ENCODE measurements around the gene CMTM3. TPM values are rescaled to one million over a fixed set of nuclear protein-coding genes. Genes with fewer than 3 reads are reported as not detected.

Gene CMTM3
- polyA plus RNA-seq, 1 experiment: 33.5 TPM

DNA sequence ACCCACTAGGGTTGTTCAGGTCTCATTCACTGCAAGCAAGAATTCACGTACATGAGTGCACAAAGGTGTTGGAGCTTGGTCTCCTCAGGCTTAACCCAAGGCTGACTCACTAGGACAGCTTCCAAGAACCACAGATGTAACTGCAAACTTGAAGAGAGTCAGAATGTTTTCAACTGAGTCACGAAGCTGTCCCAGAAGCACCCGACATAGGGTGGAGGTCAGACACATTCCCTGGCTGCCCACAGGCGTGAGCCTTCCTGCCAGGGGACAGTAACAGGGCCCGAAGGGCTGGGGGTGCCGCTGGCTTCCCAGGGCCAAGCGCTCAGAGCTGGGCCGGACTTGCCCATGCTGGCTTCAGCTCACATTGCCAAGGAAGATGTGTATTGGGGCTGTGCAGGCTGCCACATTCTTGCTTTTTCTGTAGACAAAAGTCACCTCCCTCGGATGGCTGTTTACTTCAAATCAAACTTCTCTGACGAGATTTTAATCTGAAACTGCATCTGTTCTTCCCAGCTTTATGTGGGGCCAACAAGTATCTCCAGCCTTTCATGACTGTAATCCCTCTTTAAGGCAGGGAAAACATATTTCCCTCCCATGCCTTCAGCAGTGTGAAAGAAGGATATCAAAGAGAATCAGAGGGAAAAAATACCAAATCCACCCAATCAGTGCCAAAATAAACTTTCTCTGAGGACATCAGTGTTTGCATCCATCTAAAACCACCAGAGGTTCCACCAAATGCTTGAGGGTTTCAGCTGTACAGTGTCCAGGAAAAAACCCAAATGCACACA lies 14.3 kb downstream of the CMTM3 start:
- Histone ChIP-seq H3K27ac (ENCODE audit: low read depth, low read length) (peak overlapping the region; percentile 88), H3K27me3 (ENCODE audit: control insufficient read depth, insufficient read depth, low read length) (no peaks in the 10 kb centered on the region), H3K4me3 (ENCODE audit: low read depth, low read length) (no peak overlapping the region), H3K9me3 (ENCODE audit: control insufficient read depth, insufficient read depth, low read length) (no peaks in the 10 kb centered on the region)
- peak; percentile 81 for DNase-seq (ENCODE audit: low read depth, low spot score)
- TF ChIP-seq, protein P1, sequence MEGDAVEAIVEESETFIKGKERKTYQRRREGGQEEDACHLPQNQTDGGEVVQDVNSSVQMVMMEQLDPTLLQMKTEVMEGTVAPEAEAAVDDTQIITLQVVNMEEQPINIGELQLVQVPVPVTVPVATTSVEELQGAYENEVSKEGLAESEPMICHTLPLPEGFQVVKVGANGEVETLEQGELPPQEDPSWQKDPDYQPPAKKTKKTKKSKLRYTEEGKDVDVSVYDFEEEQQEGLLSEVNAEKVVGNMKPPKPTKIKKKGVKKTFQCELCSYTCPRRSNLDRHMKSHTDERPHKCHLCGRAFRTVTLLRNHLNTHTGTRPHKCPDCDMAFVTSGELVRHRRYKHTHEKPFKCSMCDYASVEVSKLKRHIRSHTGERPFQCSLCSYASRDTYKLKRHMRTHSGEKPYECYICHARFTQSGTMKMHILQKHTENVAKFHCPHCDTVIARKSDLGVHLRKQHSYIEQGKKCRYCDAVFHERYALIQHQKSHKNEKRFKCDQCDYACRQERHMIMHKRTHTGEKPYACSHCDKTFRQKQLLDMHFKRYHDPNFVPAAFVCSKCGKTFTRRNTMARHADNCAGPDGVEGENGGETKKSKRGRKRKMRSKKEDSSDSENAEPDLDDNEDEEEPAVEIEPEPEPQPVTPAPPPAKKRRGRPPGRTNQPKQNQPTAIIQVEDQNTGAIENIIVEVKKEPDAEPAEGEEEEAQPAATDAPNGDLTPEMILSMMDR (IDR thresholded peaks at IDR 0.05; ENCODE audit: low read depth, low read length): no peak
- POLR2A ChIA-PET: interaction anchor here (0.6 to 1.8 kb wide), 4 partner anchors 10 to 123 kb away, joined by 3 to 10 read pairs (median 4); no protein-coding TSS in a partner anchor
- CTCF ChIA-PET: interaction anchor here (0.8 to 5.1 kb wide), 4 partner anchors 10 to 212 kb away, joined by 3 to 47 read pairs (median 18); no protein-coding TSS in a partner anchor

DNA sequence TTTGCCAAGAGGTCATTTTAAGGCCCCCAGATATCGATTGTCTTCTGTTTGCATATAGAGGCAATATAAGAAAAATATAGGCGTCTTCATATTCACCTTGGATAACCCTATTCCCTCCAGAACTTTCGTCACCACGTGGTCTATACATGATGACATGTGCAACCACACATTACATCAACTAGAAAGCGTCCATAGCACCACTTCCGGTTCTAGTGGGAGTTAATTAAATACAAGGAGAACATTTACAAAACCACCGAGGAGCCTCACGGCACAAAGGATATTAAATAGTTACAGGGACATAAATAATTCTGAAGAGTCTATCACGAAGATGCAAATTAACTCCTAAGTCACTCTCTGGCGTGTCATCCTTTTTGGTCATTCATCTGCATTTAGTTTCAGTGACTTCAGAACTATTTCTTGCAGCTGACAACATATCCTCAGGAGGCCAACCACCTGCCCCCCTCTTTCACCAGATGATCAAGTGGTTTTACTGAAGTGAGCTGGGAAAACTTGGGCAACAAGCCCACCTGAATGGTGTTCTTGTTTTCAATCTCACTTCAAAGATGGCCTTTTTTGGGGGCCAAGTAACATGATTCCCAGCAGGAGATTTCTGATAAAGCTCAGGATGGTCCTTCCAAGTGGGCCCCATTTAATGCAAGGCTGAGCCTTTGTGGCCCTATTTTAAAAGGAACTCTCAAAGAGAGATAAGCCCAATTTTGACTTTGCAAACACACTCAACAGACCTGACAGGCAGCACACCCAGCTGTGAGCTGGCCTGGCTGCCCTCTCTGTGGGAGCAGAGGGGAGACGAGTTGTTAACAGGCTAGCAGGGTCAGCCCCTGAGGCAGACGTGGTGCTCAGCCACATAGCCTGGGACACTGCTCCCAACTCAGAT lies 15.3 kb downstream of the CMTM3 start:
- ChIA-PET POLR2A (no interaction called here), CTCF (interaction anchor here (4.5 to 5.1 kb wide), 2 partner anchors 11 to 31 kb away, joined by 33 to 47 read pairs; no protein-coding TSS in a partner anchor)
- no peak overlapping the region for H3K4me3 ChIP-seq (ENCODE audit: low read depth, low read length)
- TF ChIP-seq, protein P1 (IDR thresholded peaks at IDR 0.05; ENCODE audit: low read depth, low read length): no peak
- peak overlapping the region; percentile 88 for H3K27ac ChIP-seq (ENCODE audit: low read depth, low read length)
- no peak for DNase-seq (ENCODE audit: low read depth, low spot score)
- no peaks in the 10 kb centered on the region for H3K9me3 ChIP-seq (ENCODE audit: control insufficient read depth, insufficient read depth, low read length)
- H3K27me3 ChIP-seq (ENCODE audit: control insufficient read depth, insufficient read depth, low read length): no peaks in the 10 kb centered on the region

DNA sequence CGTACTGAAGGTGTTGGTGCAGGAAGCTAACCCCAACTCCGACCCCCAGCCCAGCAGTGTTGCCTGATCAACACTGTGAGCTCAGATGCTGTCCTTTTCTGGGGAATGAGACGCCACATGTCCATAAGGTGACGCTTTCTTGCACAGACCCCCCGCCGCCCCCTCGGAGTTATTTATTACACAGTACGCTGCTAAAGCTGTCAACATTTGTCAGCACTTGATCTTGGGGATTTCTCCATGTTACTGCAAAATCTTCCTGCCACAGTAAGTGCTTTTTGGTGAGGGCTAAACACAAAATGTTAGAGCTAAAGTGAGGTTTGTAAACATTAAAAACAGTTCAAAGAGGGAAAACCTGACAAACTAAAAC lies 15.9 kb downstream of the CMTM3 start:
- ChIA-PET CTCF (interaction anchor here (4.5 to 5.1 kb wide), 2 partner anchors 12 to 31 kb away, joined by 33 to 47 read pairs; no protein-coding TSS in a partner anchor), POLR2A (interaction anchor here (0.6 kb wide), 1 partner anchor 206 kb away, joined by 11 read pairs; no protein-coding TSS in a partner anchor)
- no peaks in the 10 kb centered on the region for H3K27me3 ChIP-seq (ENCODE audit: control insufficient read depth, insufficient read depth, low read length)
- no peak overlapping the region for H3K4me3 ChIP-seq (ENCODE audit: low read depth, low read length)
- no peak for DNase-seq (ENCODE audit: low read depth, low spot score)
- TF ChIP-seq, protein P1 (IDR thresholded peaks at IDR 0.05; ENCODE audit: low read depth, low read length): no peak
- no peak overlapping the region for H3K27ac ChIP-seq (ENCODE audit: low read depth, low read length)
- H3K9me3 ChIP-seq (ENCODE audit: control insufficient read depth, insufficient read depth, low read length): no peaks in the 10 kb centered on the region

DNA sequence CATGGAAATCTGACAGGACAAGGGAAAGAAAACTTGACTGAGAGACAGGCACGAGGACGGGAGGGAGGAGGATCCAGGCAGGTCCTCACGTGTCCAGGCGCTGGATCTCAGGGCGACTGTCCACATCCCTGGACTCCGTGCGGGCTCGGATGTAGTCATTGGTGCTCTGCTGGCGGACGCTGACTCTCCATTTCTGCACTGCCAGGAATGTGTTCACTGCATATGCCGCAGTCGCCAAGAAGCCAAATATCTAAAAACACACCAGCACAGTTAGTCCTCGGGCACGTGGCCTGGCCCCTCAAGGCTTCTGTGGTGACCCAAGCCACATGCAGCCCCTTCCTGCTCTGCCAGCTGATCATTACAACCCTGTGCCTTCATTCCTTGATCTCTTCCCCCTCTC lies 17.5 kb downstream of the CMTM3 start:
- Histone ChIP-seq H3K4me3 (ENCODE audit: low read depth, low read length) (no peak overlapping the region), H3K27ac (ENCODE audit: low read depth, low read length) (no peak overlapping the region), H3K27me3 (ENCODE audit: control insufficient read depth, insufficient read depth, low read length) (no peaks in the 10 kb centered on the region), H3K9me3 (ENCODE audit: control insufficient read depth, insufficient read depth, low read length) (no peaks in the 10 kb centered on the region)
- TF ChIP-seq, protein P1 (IDR thresholded peaks at IDR 0.05; ENCODE audit: low read depth, low read length): no peak
- DNase-seq (ENCODE audit: low read depth, low spot score): no peak
- ChIA-PET POLR2A (no interaction called here), CTCF (interaction anchor here (5.1 kb wide), 1 partner anchor 29 kb away, joined by 33 read pairs; no protein-coding TSS in a partner anchor)

All from AG04450 (cell line).